Endothelial cell of umbilical vein (primary cell): ENCODE results near the gene AP4S1. TPM values are rescaled to one million over a fixed set of nuclear protein-coding genes. Genes with fewer than 3 reads are reported as not detected.

Experiments
- BruUV-seq: library from RNA; stranded (reverse); fragments of 400-500 nt; replicated peaks from 2 replicates; lab custom pipeline; 2021; lab: Mats Ljungman, UMichigan
- CTCF ChIA-PET: fragments of 300-600, 350-600 bp; sonication (Branson Sonifier 250); formaldehyde crosslinking; loops from one replicate; lab custom pipeline; 2021; ENCODE audit warnings: antibody characterized with exemption, inconsistent platforms; lab: Charles Lee
- POLR2A ChIA-PET: fragments of 300-600, 350-600 bp; sonication (Branson Sonifier 250); formaldehyde crosslinking; loops from one replicate; lab custom pipeline; 2021; ENCODE audit warnings: antibody characterized with exemption, inconsistent platforms; lab: Charles Lee
- DNase-seq: peaks from one replicate; pipeline ENCODE4 v3.0.0-alpha.2; 2011; ENCODE audit warnings: low read depth, low spot score
- FAIRE-seq: peaks from 2 replicates; lab custom pipeline; 2011; peaks lifted over from hg19 to GRCh38; lab: Jason Lieb, UNC
- H2AFZ ChIP-seq: 2 replicates; pipeline ENCODE4 v1.6.0; 2012; ENCODE audit warnings: low read depth, low read length, control low read depth, inconsistent platforms
- H3K27ac ChIP-seq: 2 replicates; pipeline ENCODE4 v1.5.1; 2011; ENCODE audit warnings: low read depth, mild to moderate bottlenecking, control low read depth, low read length, moderate library complexity; ENCODE audit not compliant: insufficient read depth
- H3K27me3 ChIP-seq, 2 experiments: 2 replicates each; pipeline versions ENCODE4 v1.6.0 to v1.6.1; 2011; ENCODE audit warnings: low read length in 2 of 2, mixed read lengths in 1 of 2; ENCODE audit not compliant: control insufficient read depth in 2 of 2, insufficient read depth in 2 of 2
- H3K36me3 ChIP-seq, 2 experiments: 2 replicates in 1 of 2; 3 replicates in 1 of 2; pipeline ENCODE4 v1.5.1; 2011; ENCODE audit warnings: low read length in 2 of 2, mild to moderate bottlenecking in 1 of 2, moderate library complexity in 1 of 2; ENCODE audit not compliant: control insufficient read depth in 2 of 2, insufficient read depth in 2 of 2; ENCODE audit errors: extremely low read depth in 1 of 2
- H3K4me1 ChIP-seq: 3 replicates; pipeline ENCODE4 v1.5.1; 2011; ENCODE audit warnings: mild to moderate bottlenecking, low read length; ENCODE audit not compliant: control insufficient read depth, insufficient read depth; ENCODE audit errors: extremely low read depth
- H3K4me2 ChIP-seq: 2 replicates; pipeline ENCODE4 v1.6.1; 2011; ENCODE audit warnings: low read length, control low read depth, mixed read lengths; ENCODE audit not compliant: insufficient read depth
- H3K4me3 ChIP-seq, 3 experiments: fragments of 200-600 bp in 1 of 3; sonication (generic), shearing (Covaris generic) in 1 of 3; replicated peaks in 1 of 3; 2 replicates each; pipeline ENCODE4 v1.5.1; 2011 to 2016; ENCODE audit warnings: control low read depth in 3 of 3, low read length in 3 of 3, mild to moderate bottlenecking in 2 of 3, inconsistent platforms in 1 of 3, low read depth in 1 of 3, moderate library complexity in 1 of 3; ENCODE audit not compliant: insufficient read depth in 1 of 3
- H3K79me2 ChIP-seq: 2 replicates; pipeline ENCODE4 v1.6.0; 2012; ENCODE audit warnings: low read length, inconsistent platforms; ENCODE audit not compliant: control insufficient read depth, insufficient read depth
- H3K9ac ChIP-seq: replicated peaks from 2 replicates; pipeline ENCODE3; 2011; ENCODE audit warnings: low read length, control low read depth; ENCODE audit not compliant: insufficient read depth; ENCODE audit errors: extremely low read depth
- H3K9me1 ChIP-seq: replicated peaks from 3 replicates; pipeline ENCODE4 v1.6.0; 2011; ENCODE audit warnings: mild to moderate bottlenecking, low read length; ENCODE audit not compliant: control insufficient read depth, insufficient read depth; ENCODE audit errors: extremely low read depth
- H3K9me3 ChIP-seq: replicated peaks from 2 replicates; pipeline ENCODE4 v1.5.1; 2012; ENCODE audit warnings: low read length, inconsistent platforms; ENCODE audit not compliant: control insufficient read depth, insufficient read depth
- H4K20me1 ChIP-seq: replicated peaks from 2 replicates; pipeline ENCODE3; 2011; ENCODE audit warnings: mild to moderate bottlenecking, low read length; ENCODE audit not compliant: control insufficient read depth, insufficient read depth; ENCODE audit errors: extremely low read depth
- CTCF ChIP-seq, 2 donors: IDR thresholded peaks; 1 replicate in 1 of 2; 2 replicates in 1 of 2; pipeline ENCODE4 v1.5.1; 2011; ENCODE audit warnings: low read length in 2 of 2, mild to moderate bottlenecking in 2 of 2, moderate library complexity in 2 of 2, control low read depth in 1 of 2, inconsistent platforms in 1 of 2, low read depth in 1 of 2; ENCODE audit not compliant: insufficient read depth in 1 of 2; ENCODE audit errors: extremely low read depth in 1 of 2
- EZH2 ChIP-seq: IDR thresholded peaks from 2 replicates; pipeline ENCODE4 v1.6.1; 2012; ENCODE audit warnings: borderline replicate concordance, low read depth, mild to moderate bottlenecking, moderate library complexity, low read length, inconsistent platforms; ENCODE audit not compliant: severe bottlenecking
- FOS ChIP-seq: IDR thresholded peaks from 2 replicates; pipeline ENCODE4 v1.6.1; 2011; ENCODE audit warnings: mild to moderate bottlenecking, low read length, moderate library complexity, borderline replicate concordance; ENCODE audit not compliant: insufficient read depth
- GATA2 ChIP-seq: IDR thresholded peaks from 2 replicates; pipeline ENCODE4 v1.7.0; 2011; ENCODE audit warnings: low read depth, mild to moderate bottlenecking, moderate library complexity, mixed read lengths, low read length; ENCODE audit not compliant: insufficient read length, insufficient read depth
- JUN ChIP-seq: IDR thresholded peaks from 2 replicates; pipeline ENCODE4 v1.6.1; 2011; ENCODE audit warnings: borderline replicate concordance, low read depth; ENCODE audit not compliant: insufficient read length, insufficient read depth
- MAX ChIP-seq: IDR thresholded peaks from 2 replicates; pipeline ENCODE4 v1.6.1; 2011; ENCODE audit not compliant: insufficient read depth, insufficient read length
- MYC ChIP-seq: IDR thresholded peaks from one replicate; pipeline ENCODE4 v1.6.1; 2011; ENCODE audit warnings: mild to moderate bottlenecking, low read depth, low read length
- POLR2A ChIP-seq: IDR thresholded peaks from 2 replicates; pipeline ENCODE4 v1.6.1; 2012; ENCODE audit warnings: low read depth, mild to moderate bottlenecking, control low read depth, low read length
- POLR2AphosphoS5 ChIP-seq: IDR thresholded peaks from 2 replicates; pipeline ENCODE4 v1.6.1; 2012; ENCODE audit warnings: low read depth, mild to moderate bottlenecking, control low read depth, low read length, moderate library complexity; ENCODE audit not compliant: insufficient read depth
- dilution Hi-C: fragments of 300-500 bp; cut with MboI; formaldehyde crosslinking; loops from one replicate; pipeline ENCODE4 v1.15.0; 2019; ENCODE audit warnings: low sequenced_read_pairs; ENCODE audit not compliant: extremely low pct_ligation_motif_present
- intact Hi-C: fragments of 100-400 bp; cut with micrococcal nuclease; formaldehyde crosslinking; loops from one replicate; pipeline ENCODE4 v1.10.0; 2022
- polyA plus RNA-seq, 4 experiments: library from polyadenylated mRNA; depleted of rRNA in 3 of 4; stranded (reverse) in 3 of 4; unstranded in 1 of 4; fragments of >200 nt; gene quantifications; 2 replicates each; pipeline versions ENCODE4 v1.2.1 to v1.2.3, GENCODE V29; 2011 to 2012; ENCODE audit warnings: missing spikeins in 1 of 4
- total RNA-seq: library from RNA; stranded (reverse); gene quantifications from 2 replicates; pipeline ENCODE4 v1.2.3, GENCODE V29; 2021

AP4S1 gene
- total and polyA plus RNA-seq, 2 donors (not counting 3 experiments of a cell fraction or from before 2014, with no cell fraction given), result 2.8 to 7.2 TPM

GRCh38 chr14:31038521-31039166 is 13.2 kb downstream of the AP4S1 start:
- H3K9ac ChIP-seq, result no peak overlapping the region
- H3K79me2 ChIP-seq, result no peaks in the 10 kb centered on the region
- peak overlapping the region; percentile 34 for H3K4me2 ChIP-seq
- FAIRE-seq (peak; percentile 98), DNase-seq (peak; percentile 96)
- H3K9me1 ChIP-seq, result no peaks in the 10 kb centered on the region
- peak; percentile 91 for TF ChIP-seq JUN
- peak; percentile 92 for TF ChIP-seq FOS
- peak; percentile 67 for TF ChIP-seq POLR2AphosphoS5
- TF ChIP-seq GATA2, result peak; percentile 87
- no peak for TF ChIP-seq MYC
- dilution Hi-C loops (no loop called here), intact Hi-C loops (loop anchor here (1.0 kb wide), 2 partner anchors 12 to 58 kb away; partner anchors contain the start of gene STRN3)
- no peaks in the 10 kb centered on the region for H3K9me3 ChIP-seq
- peak overlapping the region; percentile 21 for H3K27ac ChIP-seq
- H3K27me3 ChIP-seq, result no peaks in the 10 kb centered on the region
- peaks cover 2% of the 10 kb centered on the region for H4K20me1 ChIP-seq
- H2AFZ ChIP-seq, result no peak overlapping the region
- BruUV-seq, result no TSS peak
- H3K4me1 ChIP-seq, result peaks cover 18% of the 10 kb centered on the region
- ChIA-PET POLR2A (interaction anchor here (0.7 to 2.3 kb wide), 2 partner anchors 12 to 90 kb away, joined by 4 to 26 read pairs; partner anchors contain the start of gene STRN3), CTCF (interaction anchor here (1.1 to 2.6 kb wide), 7 partner anchors 10 to 62 kb away, joined by 3 to 21 read pairs (median 5); partner anchors contain the start of genes AP4S1 and STRN3)
- H3K36me3 ChIP-seq, result no peaks in the 10 kb centered on the region
- no peak overlapping the region for H3K4me3 ChIP-seq

GRCh38 chr14:31042300-31042699 is 16.9 kb downstream of the AP4S1 start:
- H3K4me3 ChIP-seq, result no peak overlapping the region
- no peaks in the 10 kb centered on the region for H3K79me2 ChIP-seq
- H3K4me2 ChIP-seq, result no peak overlapping the region
- BruUV-seq, result no TSS peak
- H3K9me3 ChIP-seq, result no peaks in the 10 kb centered on the region
- H3K9me1 ChIP-seq, result no peaks in the 10 kb centered on the region
- H3K27me3 ChIP-seq, result no peaks in the 10 kb centered on the region
- peaks cover 2% of the 10 kb centered on the region for H4K20me1 ChIP-seq
- no peak for DNase-seq
- ChIA-PET POLR2A (no interaction called here), CTCF (no interaction called here)
- peaks cover 14% of the 10 kb centered on the region for H3K4me1 ChIP-seq
- no peak overlapping the region for H3K27ac ChIP-seq
- H3K36me3 ChIP-seq, result no peaks in the 10 kb centered on the region
- dilution Hi-C loops, result no loop called here
- no peak overlapping the region for H2AFZ ChIP-seq
- TF ChIP-seq FOS (no peak), MAX (no peak), GATA2 (no peak), CTCF (IDR thresholded peaks at IDR 0.05; ENCODE audit: extremely low read depth in 1 of 2, insufficient read depth in 1 of 2, low read depth in 1 of 2, low read length in 2 of 2) (no peak), JUN (no peak), POLR2A (no peak), EZH2 (no peak), POLR2AphosphoS5 (no peak), MYC (no peak)
- FAIRE-seq, result no peak
- no peak overlapping the region for H3K9ac ChIP-seq
- intact Hi-C loops, result no loop called here
